Stimulated activated CD4-positive, alpha-beta T cell treated with anti-CD3 and anti-CD28 coated beads, Interleukin-1b, Interleukin-23, amount 100 ng/mL, for 4 hours (primary cell): Measurements from ENCODE around the gene ZBTB49.

Experiments
- DNase-seq, 2 donors: peaks; one replicate each; pipeline ENCODE4 v3.0.0-alpha.2; 2020; ENCODE audit warnings: low read depth in 2 of 2

Gene ZBTB49

GRCh38 chr4:4284827-4285618 is 5.0 kb upstream of the ZBTB49 start:
- DNase-seq: no peak

- no peak for DNase-seq
These were observed 2.0 kb upstream of the ZBTB49 start for GRCh38 chr4:4288098-4288497.

- no peak for DNase-seq
These were observed 996 bp upstream of the ZBTB49 start for GRCh38 chr4:4289055-4289454.

- DNase-seq: no peak
These were observed 482 bp upstream of the ZBTB49 start for GRCh38 chr4:4289597-4289940.

- no peak for DNase-seq
These were observed 3.2 kb downstream of the ZBTB49 start for GRCh38 chr4:4293279-4293678.

GRCh38 chr4:4296283-4296846 is 6.3 kb downstream of the ZBTB49 start:
- DNase-seq: no peak

- no peak for DNase-seq
These were observed 9.0 kb downstream of the ZBTB49 start for GRCh38 chr4:4299006-4299405.

- DNase-seq: no peak
These were observed 11.9 kb downstream of the ZBTB49 start for GRCh38 chr4:4302001-4302400.

- no peak for DNase-seq
These were observed 12.4 kb downstream of the ZBTB49 start for GRCh38 chr4:4302416-4302815.

- DNase-seq: no peak
These were observed 16.9 kb downstream of the ZBTB49 start for GRCh38 chr4:4306920-4307319.

GRCh38 chr4:4308800-4309441 is 18.9 kb downstream of the ZBTB49 start:
- DNase-seq: no peak

GRCh38 chr4:4311193-4311592 is 21.1 kb downstream of the ZBTB49 start:
- DNase-seq: no peak

GRCh38 chr4:4315461-4316149 is 25.6 kb downstream of the ZBTB49 start:
- DNase-seq: no peak

GRCh38 chr4:4316150-4316495 is 26.1 kb downstream of the ZBTB49 start:
- no peak for DNase-seq

GRCh38 chr4:4317496-4318232 is 27.6 kb downstream of the ZBTB49 start:
- DNase-seq: no peak

GRCh38 chr4:4320528-4320927 is 30.5 kb downstream of the ZBTB49 start:
- DNase-seq: no peak

- DNase-seq: no peak
These were observed 31.1 kb downstream of the ZBTB49 start for GRCh38 chr4:4320951-4321714.

- DNase-seq: no peak
These were observed 32.1 kb downstream of the ZBTB49 start for GRCh38 chr4:4321951-4322688.

GRCh38 chr4:4323705-4324534 is 33.9 kb downstream of the ZBTB49 start:
- no peak for DNase-seq

- DNase-seq: no peak
These were observed 35.3 kb downstream of the ZBTB49 start for GRCh38 chr4:4325321-4325720.
